ENCODE results near the gene ABLIM1.
"Not testable (repeated sequence)": the region's sequence is repeated elsewhere in the genome, so short reads cannot be mapped to it uniquely, and the experiment has no call there.

Gene ABLIM1

DNA sequence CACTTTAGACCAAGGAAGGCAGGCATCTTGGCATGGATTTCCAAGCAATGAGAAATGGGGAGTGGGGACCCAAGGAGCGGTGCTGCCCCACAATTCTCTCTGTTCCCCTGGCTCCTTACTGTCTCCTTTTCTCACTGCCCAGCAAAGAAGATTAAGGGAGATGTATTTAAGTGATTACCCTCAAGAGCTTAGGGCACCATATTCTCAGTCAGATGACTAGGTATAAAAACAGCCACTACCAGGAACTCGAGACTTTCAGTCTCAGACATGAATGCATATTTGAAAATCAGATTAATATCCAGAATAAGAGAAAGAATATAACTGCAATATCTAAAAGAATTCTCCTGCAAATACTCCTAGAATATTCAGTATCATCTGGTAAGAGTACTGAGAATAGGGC is at the start of gene ABLIM1:
TSS of gene ABLIM1 (minus strand) at position 101 of the 400 bp plus-strand sequence. CDS start at position 26, 75 bp downstream.
- no peak for DNase-seq (ENCODE audit: low read depth in 1 of 2, low spot score in 1 of 2)

DNA sequence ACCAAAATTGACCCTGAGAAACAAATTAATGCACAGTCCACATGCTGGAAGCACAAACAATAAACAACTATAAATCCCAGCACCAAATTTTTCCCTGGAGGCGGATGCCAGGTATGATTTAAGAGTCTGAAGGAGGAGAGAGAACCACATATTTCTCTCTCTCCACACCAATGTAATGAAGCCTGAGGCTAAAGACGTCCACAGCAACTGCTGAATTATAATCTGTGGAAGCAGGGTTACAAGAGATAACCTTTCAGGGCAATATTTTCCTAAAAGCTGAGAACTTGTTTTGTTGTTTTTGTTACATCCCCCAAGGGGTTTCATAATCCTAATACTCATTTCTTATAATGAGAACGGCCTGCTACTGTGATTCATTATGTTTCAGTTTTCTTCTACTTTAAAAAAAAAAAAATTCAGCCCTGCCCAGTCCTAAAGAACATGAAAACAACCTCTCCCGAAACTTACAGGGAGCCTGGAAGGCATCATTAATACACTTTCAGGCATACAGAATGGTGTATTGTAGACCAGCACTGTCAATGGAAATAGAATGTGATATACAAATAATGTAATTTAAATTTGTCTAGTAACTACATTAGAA is 48.5 kb upstream of the ABLIM1 start:
- DNase-seq (ENCODE audit: low read depth in 1 of 2, low spot score in 1 of 2): no peak

DNA sequence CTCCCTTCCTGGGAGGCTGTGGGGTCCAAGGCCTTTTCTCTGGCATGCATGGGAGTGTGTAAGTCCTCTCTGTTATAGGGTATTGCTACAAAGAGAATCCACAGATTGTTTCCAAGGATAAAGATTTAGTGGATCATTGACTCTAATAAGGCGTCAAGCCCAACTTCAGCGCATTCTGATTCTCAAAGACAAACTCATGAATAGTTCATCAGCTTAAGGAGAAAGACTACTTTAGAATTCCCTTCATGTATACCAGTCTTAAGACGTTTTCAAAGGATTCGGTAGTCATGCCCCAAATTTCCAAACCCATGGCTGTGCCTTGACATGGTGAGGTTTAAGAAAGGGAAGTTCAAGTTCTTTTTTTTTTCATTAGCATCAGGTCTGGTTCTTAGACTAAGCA is 46.6 kb upstream of the ABLIM1 start:
- no peak for DNase-seq (ENCODE audit: low read depth in 1 of 2, low spot score in 1 of 2)

DNA sequence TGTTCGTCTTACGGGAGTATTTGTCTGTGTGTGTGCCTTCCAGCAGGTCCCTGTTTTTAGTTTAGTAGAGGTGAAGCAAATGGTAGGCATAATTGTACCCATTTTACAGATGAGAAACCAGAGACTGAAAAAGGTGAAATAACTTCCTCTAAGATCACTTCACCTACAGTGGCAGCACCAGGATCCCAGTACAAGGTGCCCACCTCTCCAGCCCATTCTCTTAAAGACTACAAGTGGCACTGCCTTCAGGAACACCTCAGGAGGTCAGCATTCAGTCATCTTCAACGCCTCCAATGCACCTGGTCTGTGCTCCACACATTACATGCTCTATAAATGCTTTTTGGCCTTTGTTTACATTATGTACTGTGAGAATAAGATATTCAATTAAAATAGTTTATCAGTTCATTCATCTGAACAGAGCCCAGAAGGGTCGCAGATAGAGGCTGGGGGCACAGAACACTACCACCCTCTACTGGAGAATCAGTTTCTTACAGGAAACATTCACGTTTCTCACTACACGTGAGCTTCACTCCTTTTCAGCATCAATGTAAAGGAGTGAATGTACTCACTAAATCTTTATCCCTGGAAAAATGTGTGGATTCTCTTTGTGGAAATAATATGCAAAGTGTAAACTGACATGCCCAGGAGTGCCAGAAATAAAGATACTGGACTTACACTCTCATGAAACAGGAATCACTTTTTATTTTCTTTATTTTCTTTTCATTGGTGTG is 45.5 kb upstream of the ABLIM1 start:
- no peak for DNase-seq (ENCODE audit: low read depth in 1 of 2, low spot score in 1 of 2)

DNA sequence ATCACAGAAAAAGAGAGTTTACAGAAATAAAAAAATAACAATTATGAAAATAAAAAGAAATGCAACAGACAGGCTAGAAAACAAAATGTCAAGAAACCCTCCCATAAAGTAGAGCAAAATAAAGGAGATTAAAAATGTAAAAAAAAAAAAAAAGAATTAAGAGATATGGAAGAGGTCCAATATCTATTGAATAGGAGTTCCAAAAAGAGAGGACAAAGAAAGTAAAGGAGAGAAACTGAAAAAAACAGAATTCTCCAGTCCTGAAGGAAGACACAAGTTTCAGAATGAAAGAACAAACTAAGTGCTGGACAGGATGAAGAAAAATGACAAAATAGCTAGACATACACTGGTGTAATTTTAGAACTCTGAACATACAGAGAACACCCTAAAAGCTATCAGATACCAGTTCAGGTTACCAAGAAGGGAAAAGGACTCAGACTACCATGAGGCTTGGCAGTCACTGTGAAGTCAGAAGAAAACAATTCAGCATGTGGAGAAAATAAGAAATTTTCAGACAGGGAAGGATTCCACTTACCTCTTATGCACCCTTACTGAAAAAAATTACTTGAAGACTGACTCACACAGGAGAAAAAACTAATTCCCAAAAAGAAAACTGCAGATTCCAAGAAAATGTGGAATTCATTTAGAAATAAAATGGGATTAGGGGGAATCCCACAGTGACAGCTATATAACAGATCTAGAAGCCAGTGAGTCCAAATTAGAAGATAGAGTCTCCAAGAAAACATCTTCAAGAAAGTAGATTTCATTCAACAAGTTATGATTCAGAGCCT is 40.4 kb upstream of the ABLIM1 start:
- no peak for DNase-seq (ENCODE audit: low read depth in 1 of 2, low spot score in 1 of 2)

DNA sequence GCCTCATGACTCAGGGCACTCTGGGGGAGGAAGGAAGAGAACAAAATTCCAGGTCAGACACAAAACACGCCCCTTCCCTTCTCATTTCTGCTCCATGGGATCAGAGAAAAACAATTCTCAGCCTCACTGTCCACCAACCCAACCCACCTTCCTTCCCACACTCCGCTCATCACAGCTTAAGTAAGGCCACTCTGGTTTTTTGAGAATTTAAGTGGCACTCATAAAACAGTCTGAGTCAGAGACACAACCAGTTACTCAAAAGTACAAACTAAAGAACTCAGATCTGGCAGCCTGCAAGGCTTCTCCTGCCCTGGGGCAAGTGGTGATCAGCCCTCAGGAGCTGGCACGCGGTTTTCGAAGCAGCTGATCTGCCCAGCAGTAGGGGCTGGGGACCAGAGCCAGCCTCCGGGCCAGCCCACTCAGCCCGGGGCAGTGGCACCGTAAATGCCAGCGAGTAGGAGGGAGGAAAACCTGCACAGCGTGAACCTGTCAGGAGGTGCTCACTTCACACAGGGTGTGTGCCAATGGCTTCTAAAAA is 39.1 kb upstream of the ABLIM1 start:
- DNase-seq (ENCODE audit: low read depth in 1 of 2, low spot score in 1 of 2): no peak

DNA sequence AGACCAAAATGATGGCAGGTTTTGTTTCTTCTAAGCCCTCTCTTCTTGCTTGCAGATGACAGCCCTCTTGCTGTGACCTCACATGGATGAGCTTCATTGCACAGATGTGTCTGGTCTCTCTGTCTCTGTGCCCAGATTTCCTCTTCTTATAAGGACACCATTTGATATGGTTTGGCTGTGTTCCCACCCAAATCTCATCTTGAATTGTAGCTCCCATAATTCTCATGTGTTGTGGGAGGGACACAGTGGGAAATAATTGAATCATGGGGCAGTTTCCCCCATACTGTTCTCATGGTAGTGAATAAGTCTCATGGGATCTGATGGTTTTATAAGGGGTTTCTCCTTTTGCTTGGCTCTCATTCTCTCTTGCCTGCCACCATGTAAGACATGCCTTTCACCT is 38.2 kb upstream of the ABLIM1 start:
- DNase-seq (ENCODE audit: low read depth in 1 of 2, low spot score in 1 of 2): not testable (repeated sequence)

DNA sequence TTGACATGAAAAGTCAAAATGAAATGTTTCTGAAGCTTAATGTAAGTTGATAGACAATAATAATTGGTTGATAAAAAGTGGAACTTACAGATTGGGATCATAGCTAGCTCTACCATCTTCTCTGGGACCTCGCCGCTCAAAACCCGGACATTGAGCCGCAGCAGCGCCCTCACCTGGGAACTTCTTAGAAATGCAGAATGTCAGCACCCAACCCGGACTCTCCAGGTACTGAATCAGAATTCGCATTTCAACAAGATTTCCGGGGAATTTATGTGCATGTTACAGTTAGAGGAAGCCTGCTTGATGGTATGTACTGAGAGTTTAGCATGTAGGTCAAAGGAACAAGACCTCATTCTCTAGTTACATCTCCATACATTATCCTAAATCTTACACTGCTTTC is 36.7 kb upstream of the ABLIM1 start:
- DNase-seq (ENCODE audit: low read depth in 1 of 2, low spot score in 1 of 2): peak in 1 of 2 donors; percentile 12

DNA sequence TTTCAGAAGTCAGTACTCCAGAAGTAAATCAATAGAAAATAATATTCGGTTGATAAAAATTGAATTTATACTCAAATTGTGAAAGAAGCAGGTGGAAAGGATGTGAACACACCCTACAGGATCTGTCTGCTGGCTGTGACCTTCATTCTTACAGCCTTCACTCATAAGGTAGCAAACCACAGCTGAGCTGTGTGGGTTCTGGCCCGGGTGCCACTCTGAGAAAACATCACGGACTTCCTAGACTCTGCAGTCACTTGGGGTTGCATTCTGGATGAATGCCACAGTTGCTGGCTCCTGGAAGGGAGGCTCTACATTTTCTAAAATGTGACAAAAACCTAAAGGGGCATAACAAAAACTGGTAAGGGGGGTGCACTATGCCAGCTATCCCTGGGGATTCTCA is 36.0 kb upstream of the ABLIM1 start:
- DNase-seq (ENCODE audit: low read depth in 1 of 2, low spot score in 1 of 2): no peak

DNA sequence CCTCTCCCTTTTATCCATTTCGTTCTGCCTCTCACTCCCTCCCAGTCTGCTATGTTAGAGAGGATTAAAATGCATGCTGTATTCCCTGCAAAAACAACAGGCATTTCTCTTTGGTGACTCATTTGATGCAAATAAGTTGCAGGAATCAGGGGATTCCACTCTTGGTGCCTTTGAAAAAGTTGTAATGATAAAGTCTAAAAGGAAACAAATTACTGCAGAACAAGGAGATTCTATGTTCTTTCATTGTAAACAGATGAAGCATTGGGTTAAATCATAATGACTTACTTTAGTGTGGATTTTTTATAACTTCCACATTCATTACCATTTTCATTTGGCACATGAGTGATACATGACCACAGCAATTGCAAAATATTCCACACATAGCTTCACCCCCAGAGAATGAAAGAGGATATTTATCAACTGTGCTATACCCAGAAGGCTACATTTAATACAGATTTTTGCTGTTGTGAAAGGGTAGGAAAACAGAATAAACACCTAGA is 33.4 kb upstream of the ABLIM1 start:
- DNase-seq (ENCODE audit: low read depth in 1 of 2, low spot score in 1 of 2): no peak

DNA sequence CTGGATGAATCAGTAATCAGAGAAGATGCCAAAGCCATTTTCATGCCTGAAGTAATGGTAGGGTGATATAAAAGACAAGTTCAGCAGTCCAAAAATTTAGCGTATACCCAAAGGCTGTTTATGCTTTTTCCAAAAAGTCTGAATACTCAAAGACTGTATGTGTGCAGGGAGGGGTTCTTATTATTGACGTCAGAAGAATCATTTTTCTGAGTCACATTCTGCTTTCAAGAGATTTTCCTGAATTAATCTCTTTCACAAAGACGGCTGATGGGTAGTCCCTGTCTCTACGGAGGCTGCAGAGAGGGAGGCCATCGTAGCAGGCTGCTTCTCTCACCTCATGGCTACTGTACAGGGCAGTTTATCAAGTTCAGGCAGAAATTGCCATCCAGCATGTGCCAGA is 30.7 kb upstream of the ABLIM1 start:
- no peak for DNase-seq (ENCODE audit: low read depth in 1 of 2, low spot score in 1 of 2)

DNA sequence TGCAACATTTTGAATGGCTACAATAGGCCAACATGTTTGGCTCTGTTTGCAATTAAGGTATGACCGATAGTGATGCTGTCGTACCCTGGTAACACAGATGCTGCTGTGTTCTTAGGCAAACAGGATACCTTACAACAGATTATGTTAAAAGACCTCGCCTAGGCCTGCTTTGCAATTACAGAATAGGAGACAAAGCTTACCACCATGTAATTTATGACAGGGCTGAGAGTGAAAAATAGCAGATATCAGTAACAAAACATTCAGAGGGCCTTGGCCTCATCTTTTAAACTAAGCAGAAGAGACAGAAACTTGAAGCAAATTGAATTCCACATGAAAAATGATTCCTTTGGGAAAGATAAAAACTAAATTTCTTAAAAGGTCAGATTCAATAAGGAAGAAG is 29.4 kb upstream of the ABLIM1 start:
- no peak for DNase-seq (ENCODE audit: low read depth in 1 of 2, low spot score in 1 of 2)

DNA sequence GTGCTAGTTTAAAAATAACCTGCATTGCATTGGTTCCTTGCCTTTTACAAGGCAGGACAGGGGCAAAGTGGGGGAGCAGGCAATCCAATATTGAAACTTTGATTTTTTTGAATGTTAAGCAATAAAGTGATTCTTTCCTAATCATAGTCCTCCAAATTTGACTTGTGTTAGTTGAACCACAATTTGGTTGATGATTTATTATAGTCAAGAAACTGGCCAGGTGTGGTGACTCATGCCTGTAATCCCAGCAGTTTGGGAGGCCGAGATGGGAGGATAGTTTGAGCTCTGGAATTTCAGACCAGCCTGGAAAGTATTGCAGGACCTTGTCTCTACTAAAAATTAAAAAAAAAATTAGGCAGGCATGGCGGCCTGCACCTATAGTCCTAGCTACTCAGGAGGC is 27.9 kb upstream of the ABLIM1 start:
- no peak for DNase-seq (ENCODE audit: low read depth in 1 of 2, low spot score in 1 of 2)

DNA sequence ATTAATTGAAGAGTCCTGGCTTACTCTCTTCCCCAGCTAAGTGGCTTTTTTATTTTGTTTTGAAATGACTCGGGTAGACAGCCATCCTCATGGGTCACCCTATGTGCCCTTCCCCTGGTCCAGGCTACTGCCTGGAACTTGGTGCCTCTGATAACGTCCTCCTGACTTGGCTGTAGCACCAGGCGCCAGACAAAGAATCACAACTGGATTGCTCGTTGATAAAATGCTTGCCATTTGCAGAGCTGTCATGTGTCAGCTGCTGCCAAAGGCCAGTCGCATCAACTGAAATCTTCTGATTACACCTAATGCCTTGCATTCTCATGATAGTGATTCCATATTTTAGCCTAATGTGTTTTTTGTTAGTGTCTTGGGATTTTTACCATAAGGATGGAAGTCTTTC is 27.4 kb upstream of the ABLIM1 start:
- DNase-seq (ENCODE audit: low read depth in 1 of 2, low spot score in 1 of 2): no peak

DNA sequence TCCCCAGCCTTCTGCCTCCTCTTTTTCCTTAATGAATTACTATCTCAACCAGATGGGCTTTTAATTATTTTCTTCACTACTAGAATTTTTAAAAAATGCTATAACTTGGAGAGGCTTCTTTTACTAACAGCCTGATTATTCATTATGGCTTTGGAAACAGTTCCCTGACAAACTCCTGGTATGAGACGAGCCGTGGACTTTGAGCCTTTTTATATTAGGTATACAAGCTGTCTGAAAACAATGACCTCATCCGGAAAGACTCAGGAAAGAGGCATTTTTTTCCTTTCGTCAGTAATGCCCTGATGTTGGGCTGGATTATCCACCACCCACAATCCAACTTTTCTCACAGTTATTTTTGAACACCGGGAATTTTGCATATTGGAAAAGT is 26.7 kb upstream of the ABLIM1 start:
- no peak for DNase-seq (ENCODE audit: low read depth in 1 of 2, low spot score in 1 of 2)

DNA sequence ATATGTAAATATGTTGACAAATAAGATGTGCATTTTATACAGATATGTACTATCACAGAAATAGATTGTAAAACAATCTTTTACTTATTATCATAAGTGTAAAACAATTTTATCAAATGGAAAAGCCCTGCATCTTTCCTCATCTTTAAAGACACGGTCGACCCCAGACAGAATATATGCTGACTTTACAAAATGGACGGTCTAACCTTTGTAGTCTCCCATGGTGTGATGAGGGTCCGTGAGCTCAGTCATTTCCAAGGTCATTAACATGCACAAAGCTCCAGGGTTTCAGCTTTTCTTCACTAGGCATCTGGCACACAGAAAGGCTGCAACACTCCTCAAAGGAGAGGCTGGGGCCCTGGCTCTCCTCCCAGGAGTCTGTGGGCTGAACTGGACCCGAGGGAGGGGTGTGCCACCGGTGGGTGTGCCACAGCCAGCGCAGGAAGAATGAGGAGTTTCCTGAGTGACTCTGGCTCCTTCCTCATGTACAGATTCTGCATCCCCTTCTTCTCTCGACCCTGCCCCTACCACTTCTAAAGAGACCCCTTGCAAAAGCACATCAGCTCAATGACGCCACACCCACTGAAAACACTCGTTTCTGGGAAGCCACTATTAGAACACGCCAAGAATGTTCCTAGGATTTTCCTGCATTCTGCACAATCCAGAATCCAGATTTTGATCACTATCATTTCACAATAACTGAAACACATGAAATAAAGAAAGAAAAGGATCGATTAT is 26.2 kb upstream of the ABLIM1 start:
- no peak for DNase-seq (ENCODE audit: low read depth in 1 of 2, low spot score in 1 of 2)

DNA sequence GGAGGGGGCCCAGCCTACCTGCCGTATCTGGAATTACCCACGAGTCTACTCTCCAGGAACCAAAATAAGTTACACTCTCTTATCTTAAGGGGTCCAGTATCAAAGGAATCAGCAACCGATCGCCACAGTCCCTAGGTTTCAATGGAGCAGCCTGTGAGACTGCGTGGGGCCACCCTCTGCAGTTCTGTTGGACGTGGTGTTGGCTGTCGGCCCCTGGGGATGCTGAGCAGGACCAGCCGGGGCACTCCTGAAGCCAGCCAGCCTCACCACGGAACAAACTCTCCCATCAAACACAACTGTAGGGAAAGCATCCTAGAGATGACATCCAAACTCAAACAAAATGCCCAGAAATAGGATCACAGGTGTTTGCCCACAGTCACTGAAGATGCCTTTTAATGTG is 25.5 kb upstream of the ABLIM1 start:
- no peak for DNase-seq (ENCODE audit: low read depth in 1 of 2, low spot score in 1 of 2)

DNA sequence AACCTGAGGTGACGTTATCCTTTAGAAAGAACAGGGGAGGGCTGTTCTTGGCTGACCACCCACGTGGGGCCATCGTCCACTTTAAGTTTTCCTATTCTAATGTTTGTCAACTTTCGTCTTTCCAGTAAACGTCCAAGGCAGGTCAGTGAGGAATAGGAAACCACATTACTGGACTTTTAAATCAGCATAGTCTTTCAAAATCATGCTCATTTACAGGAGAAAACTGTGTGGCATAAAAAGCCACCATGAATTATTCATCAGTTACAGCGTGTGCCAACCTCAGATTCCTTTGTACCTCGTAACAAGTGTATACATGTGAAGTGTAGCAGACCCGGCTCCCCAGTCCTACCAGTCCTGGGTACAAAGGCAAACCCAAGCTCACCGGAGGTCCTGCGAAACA is 25.1 kb upstream of the ABLIM1 start:
- DNase-seq (ENCODE audit: low read depth in 1 of 2, low spot score in 1 of 2): no peak

DNA sequence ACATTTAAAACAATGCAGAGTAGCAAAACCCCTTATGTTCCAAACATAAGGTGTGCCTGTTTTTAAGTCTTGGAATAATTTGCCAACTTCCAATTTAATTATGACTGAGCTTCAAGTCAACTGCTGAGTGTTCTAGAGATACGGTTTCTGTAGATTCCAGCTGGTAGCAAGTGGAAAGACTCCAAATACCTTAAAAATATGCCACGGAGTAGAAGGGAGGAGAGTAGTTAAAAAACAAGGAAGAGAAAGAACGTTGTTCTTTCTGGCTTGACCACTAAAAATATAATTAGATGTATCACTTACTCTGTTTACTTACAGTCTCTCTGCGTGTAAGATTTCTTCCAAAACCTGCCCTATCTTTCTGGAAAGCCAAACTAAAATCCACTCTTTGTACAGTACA is 24.5 kb upstream of the ABLIM1 start:
- DNase-seq (ENCODE audit: low read depth in 1 of 2, low spot score in 1 of 2): no peak

DNA sequence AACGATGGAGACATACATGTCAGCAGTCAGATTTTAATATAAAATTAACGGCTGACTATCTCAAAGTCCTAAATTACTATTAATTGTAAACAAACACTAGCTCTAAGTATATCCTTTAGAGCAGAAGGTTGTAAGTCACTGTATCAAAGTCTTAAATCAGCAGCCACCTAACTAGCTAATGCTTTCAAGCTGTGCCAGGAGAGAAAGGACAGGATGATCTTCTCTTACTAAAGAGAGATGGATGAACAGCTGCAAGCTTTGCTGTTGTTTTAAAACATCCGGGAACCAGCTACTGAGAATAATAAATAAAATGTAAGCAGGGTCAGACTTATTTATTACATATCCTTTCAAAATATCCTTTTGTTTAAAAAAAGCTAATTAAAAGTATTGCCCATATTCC is 24.0 kb upstream of the ABLIM1 start:
- DNase-seq (ENCODE audit: low read depth in 1 of 2, low spot score in 1 of 2): no peak

DNA sequence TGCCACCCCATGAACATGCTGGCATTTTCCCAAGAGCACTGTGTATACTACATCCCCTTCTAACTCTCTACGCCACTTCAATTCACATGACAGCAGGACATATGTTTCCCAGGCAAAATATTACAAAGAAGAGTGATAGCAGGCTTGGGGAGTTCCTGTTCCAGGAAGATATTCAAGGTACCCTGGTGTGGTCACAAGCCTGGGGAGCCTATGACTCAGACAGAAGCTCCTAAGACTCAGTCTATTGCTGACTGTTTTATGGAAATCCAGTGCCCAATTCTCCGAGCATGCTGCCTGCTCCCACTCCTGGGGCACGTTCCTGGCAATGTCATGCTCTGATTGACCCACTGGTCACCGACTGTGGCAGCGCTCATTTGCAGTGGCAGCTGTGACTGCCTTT is 23.5 kb upstream of the ABLIM1 start:
- no peak for DNase-seq (ENCODE audit: low read depth in 1 of 2, low spot score in 1 of 2)

Data from stimulated activated CD4-positive, alpha-beta T cell treated with anti-CD3 and anti-CD28 coated beads, Interleukin-15, amount 100 ng/mL, for 1 hour (primary cell).